ENCODE data around the gene PLCH2. TPM values are rescaled to one million over a fixed set of nuclear protein-coding genes. Genes with fewer than 3 reads are reported as not detected.
"Not testable (repeated sequence)": the region's sequence is repeated elsewhere in the genome, so short reads cannot be mapped to it uniquely, and the experiment has no call there.

Gene PLCH2
- total RNA-seq, 1 donor from 2014 or later: 0.11 TPM

GRCh38 chr1:2454227-2454626, 21.9 kb upstream of the PLCH2 start:
- intact Hi-C loops (cut with DNase I): no loop called here
- DNase-seq (ENCODE audit: low spot score): no peak

GRCh38 chr1:2455757-2456156, 20.3 kb upstream of the PLCH2 start:
- DNase-seq (ENCODE audit: low spot score): no peak
- intact Hi-C loops (cut with DNase I): no loop called here

GRCh38 chr1:2457444-2457843, 18.6 kb upstream of the PLCH2 start:
- DNase-seq (ENCODE audit: low spot score): no peak
- intact Hi-C loops (cut with DNase I): no loop called here

GRCh38 chr1:2458687-2459086, 17.4 kb upstream of the PLCH2 start:
- DNase-seq (ENCODE audit: low spot score): no peak
- intact Hi-C loops (cut with DNase I): no loop called here

- intact Hi-C loops (cut with DNase I); DNase-seq (ENCODE audit: low spot score): not testable (repeated sequence)
These were observed 16.9 kb upstream of the PLCH2 start for GRCh38 chr1:2459102-2459753.

- intact Hi-C loops (cut with DNase I): no loop called here
- DNase-seq (ENCODE audit: low spot score): no peak
These were observed 16.3 kb upstream of the PLCH2 start for GRCh38 chr1:2459757-2460156.

GRCh38 chr1:2460203-2460602, 15.9 kb upstream of the PLCH2 start:
- intact Hi-C loops (cut with DNase I): no loop called here
- no peak for DNase-seq (ENCODE audit: low spot score)

- no peak for DNase-seq (ENCODE audit: low spot score)
- intact Hi-C loops (cut with DNase I): no loop called here
These were observed 14.9 kb upstream of the PLCH2 start for GRCh38 chr1:2460996-2461751.

GRCh38 chr1:2462819-2463218, 13.3 kb upstream of the PLCH2 start:
- no peak for DNase-seq (ENCODE audit: low spot score)
- intact Hi-C loops (cut with DNase I): no loop called here

- intact Hi-C loops (cut with DNase I): no loop called here
These were observed 12.7 kb upstream of the PLCH2 start for GRCh38 chr1:2463396-2463795.

GRCh38 chr1:2465371-2466269, 10.5 kb upstream of the PLCH2 start:
- intact Hi-C loops (cut with DNase I): no loop called here
- no peak for DNase-seq (ENCODE audit: low spot score)

More at GRCh38 chr1:2463396-2463795, 12.7 kb upstream of the PLCH2 start:
- no peak for DNase-seq (ENCODE audit: low spot score)

- DNase-seq (ENCODE audit: low spot score): no peak
- intact Hi-C loops (cut with DNase I): no loop called here
These were observed 9.8 kb upstream of the PLCH2 start for GRCh38 chr1:2466270-2466665.

- intact Hi-C loops (cut with DNase I): no loop called here
- no peak for DNase-seq (ENCODE audit: low spot score)
These were observed 9.0 kb upstream of the PLCH2 start for GRCh38 chr1:2466958-2467554.

- intact Hi-C loops (cut with DNase I): no loop called here
- no peak for DNase-seq (ENCODE audit: low spot score)
These were observed 8.0 kb upstream of the PLCH2 start for GRCh38 chr1:2468041-2468472.

GRCh38 chr1:2468540-2468939, 7.5 kb upstream of the PLCH2 start:
- no peak for DNase-seq (ENCODE audit: low spot score)
- intact Hi-C loops (cut with DNase I): no loop called here

GRCh38 chr1:2469103-2469940, 6.8 kb upstream of the PLCH2 start:
- intact Hi-C loops (cut with DNase I): no loop called here

GRCh38 chr1:2470290-2471158, 5.6 kb upstream of the PLCH2 start:
- intact Hi-C loops (cut with DNase I): no loop called here
- DNase-seq (ENCODE audit: low spot score): no peak

More at GRCh38 chr1:2469103-2469940, 6.8 kb upstream of the PLCH2 start:
- DNase-seq (ENCODE audit: low spot score): no peak

- DNase-seq (ENCODE audit: low spot score): no peak
- intact Hi-C loops (cut with DNase I): no loop called here
These were observed 5.0 kb upstream of the PLCH2 start for GRCh38 chr1:2471159-2471471.

All from cardiac septum (tissue), 1 donor.